Measurements from ENCODE around the gene CCDC88C.

The CCDC88C gene

GRCh38 chr14:91373591-91374254 is 43.9 kb downstream of the CCDC88C start:
- DNase-seq = no peak
- no peak for TF ChIP-seq POLR2A (IDR thresholded peaks at IDR 0.05; ENCODE audit: low read length)
- no peak for TF ChIP-seq GATA1 (IDR thresholded peaks at IDR 0.05; ENCODE audit: low read depth, low read length)

- TF ChIP-seq GATA1 (IDR thresholded peaks at IDR 0.05; ENCODE audit: low read depth, low read length) (no peak), POLR2A (IDR thresholded peaks at IDR 0.05; ENCODE audit: low read length) (no peak)
- DNase-seq = peak; percentile 66 to 85
Observed at GRCh38 chr14:91372671-91373495, 44.7 kb downstream of the CCDC88C start.

GRCh38 chr14:91371990-91372375 is 45.6 kb downstream of the CCDC88C start:
- DNase-seq = no peak
- TF ChIP-seq GATA1 (IDR thresholded peaks at IDR 0.05; ENCODE audit: low read depth, low read length) = no peak
- TF ChIP-seq POLR2A (IDR thresholded peaks at IDR 0.05; ENCODE audit: low read length) = no peak

DNA sequence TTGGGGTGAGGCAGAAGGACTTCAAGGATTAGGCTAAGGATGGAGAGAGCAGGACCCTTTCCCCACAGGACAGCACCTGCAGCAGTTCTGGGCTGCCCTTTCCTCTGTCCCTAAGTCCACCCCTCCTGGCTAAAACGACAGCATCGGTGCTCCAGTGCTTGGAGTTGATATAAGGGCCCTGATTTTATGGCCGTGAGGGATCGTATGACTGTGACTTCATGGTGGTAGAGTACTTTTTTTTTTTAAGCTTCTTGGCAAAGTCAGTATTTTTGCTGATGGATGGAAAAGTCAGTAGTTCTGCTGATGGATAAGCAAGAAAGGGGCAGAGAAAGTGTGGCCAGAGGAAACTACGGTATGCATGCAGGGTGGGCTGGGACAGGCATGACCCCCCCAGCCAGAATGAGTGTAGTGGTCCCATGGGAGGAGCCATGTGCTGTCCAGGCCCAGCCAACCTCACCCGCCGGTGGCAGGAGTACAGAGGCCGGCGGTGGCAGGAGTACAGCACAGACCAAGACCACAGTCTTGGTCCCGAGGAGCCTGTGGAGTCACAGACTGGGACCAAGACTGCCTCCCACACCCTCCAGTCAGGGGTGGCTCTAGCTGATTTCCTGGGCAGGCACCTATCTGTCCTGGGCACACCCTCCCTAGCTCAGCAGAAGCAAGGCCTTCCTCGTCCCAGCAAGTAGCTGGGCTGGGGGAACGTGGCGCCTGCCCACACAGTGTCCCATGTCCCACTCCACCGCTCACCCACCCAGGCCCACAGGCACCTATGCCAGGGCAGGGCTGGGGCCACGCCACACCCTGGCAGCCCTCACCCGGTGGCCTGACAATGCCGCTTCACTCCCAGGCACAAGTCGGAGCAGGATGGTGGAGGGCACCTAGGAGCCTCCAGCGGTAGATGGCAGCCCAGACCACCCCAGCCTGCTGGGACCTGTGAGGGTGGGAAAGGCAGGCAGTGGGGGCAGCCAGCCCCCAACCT is 46.3 kb downstream of the CCDC88C start:
- peak; percentile 71 to 81 for DNase-seq
- no peak for TF ChIP-seq GATA1 (IDR thresholded peaks at IDR 0.05; ENCODE audit: low read depth, low read length)
- peak; percentile 68 for TF ChIP-seq POLR2A (IDR thresholded peaks at IDR 0.05; ENCODE audit: low read length)

DNA sequence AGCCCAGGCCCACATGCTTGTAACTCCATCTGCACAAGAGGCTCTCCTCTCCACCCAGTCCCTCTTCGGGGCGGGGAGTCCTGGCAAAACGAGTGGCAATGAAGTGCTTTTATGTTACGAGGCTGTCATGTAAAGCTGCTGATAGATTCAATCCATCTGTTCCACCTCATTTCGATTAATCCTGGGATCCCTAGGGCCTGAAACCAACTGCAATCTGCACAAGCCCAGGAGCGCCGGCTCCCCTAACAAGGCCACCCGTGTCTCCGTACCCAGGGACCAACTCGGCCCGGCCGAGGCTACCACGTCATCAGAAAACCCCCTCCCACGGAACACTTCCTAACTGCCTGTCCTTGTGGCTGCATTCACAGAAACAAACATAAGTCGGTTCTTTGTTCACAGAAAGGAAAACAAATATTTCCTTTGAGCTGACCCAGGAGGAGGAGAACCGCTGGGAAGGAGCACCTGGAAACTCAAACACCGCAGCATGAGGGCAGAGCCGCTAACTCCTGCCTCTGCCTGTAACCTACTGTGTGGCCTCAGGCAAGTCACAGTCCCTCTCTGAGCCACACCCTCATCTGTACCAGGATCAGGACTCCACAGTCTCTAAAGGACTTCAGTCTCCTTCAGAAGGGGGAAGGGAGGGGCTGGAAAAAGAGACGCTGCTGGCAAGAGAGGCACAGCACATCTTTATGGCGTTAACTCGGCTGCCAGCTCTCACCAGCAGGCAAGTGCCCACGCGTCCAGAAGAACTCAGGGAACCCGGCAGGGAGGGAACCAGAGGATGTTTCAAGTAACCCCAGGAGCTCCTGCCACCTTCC is 47.8 kb downstream of the CCDC88C start:
- no peak for DNase-seq
- no peak for TF ChIP-seq POLR2A (IDR thresholded peaks at IDR 0.05; ENCODE audit: low read length)
- no peak for TF ChIP-seq GATA1 (IDR thresholded peaks at IDR 0.05; ENCODE audit: low read depth, low read length)

GRCh38 chr14:91368776-91369416 is 48.7 kb downstream of the CCDC88C start:
- no peak for DNase-seq
- TF ChIP-seq GATA1 (IDR thresholded peaks at IDR 0.05; ENCODE audit: low read depth, low read length) = no peak
- TF ChIP-seq POLR2A (IDR thresholded peaks at IDR 0.05; ENCODE audit: low read length) = no peak

DNA sequence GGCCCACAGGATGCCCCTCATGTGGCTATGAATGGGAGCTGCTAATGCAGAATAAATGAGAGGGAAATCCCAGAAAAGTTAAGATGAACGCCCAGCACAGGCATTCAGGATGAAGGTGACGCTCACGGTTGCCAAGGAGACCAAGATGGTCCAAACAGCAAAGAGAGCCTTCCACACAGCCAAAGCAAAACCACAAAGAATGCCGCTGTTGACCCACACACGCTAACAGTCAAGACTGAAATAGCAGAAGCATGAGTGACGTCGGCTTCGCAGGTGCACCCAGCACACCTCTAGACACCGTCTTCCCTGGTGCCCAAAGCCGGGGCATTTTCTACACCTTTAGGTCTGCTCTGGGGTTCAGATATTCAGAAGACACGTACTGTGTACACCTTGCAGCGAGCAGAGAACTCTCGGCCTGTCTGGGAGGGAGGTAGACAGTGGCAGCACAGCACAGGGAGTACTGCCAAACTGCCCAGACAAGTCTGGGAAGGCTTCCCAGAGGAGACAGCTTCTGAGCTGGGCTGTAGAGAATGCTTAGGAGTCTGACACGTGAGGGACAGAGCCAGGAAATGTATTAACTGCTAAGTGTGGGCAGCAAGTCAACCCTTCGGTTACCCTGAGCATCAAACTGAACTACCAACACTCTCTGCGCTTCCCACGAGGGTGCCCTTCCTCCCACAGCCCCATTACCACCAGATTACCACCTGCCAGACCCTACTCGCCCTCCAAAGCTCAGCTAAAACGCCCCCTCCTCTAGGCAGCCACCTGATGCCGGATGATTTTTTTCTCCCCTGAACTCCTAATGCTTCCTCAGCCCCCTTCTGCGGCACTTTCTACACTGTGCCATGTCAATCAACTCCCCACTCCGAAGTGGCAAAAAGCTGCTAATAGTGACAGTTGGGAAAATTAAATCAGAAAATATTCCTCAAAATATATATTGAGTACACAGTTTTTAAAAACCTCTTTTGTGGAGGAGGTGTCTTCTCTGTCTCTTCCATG is 50.1 kb downstream of the CCDC88C start:
- no peak for DNase-seq

GRCh38 chr14:91366749-91367148 is 50.9 kb downstream of the CCDC88C start:
- no peak for DNase-seq
- no peak for TF ChIP-seq POLR2A (IDR thresholded peaks at IDR 0.05; ENCODE audit: low read length)
- no peak for TF ChIP-seq GATA1 (IDR thresholded peaks at IDR 0.05; ENCODE audit: low read depth, low read length)

More for the DNA sequence above, 50.1 kb downstream of the CCDC88C start:
- no peak for TF ChIP-seq POLR2A (IDR thresholded peaks at IDR 0.05; ENCODE audit: low read length)
- no peak for TF ChIP-seq GATA1 (IDR thresholded peaks at IDR 0.05; ENCODE audit: low read depth, low read length)

GRCh38 chr14:91365552-91365951 is 52.1 kb downstream of the CCDC88C start:
- TF ChIP-seq GATA1 (IDR thresholded peaks at IDR 0.05; ENCODE audit: low read depth, low read length) (no peak), POLR2A (IDR thresholded peaks at IDR 0.05; ENCODE audit: low read length) (no peak)

GRCh38 chr14:91364524-91365270 is 52.9 kb downstream of the CCDC88C start:
- TF ChIP-seq GATA1 (IDR thresholded peaks at IDR 0.05; ENCODE audit: low read depth, low read length) (no peak), POLR2A (IDR thresholded peaks at IDR 0.05; ENCODE audit: low read length) (no peak)
- DNase-seq = peak in 1 of 2 experiments; percentile 21

More at GRCh38 chr14:91365552-91365951, 52.1 kb downstream of the CCDC88C start:
- DNase-seq = no peak
